Prostate gland (tissue), 2 donors: ENCODE results near the gene FCSK. TPM values are rescaled to one million over a fixed set of nuclear protein-coding genes. Genes with fewer than 3 reads are reported as not detected.

Source experiments
- DNase-seq: peaks from one replicate; pipeline ENCODE4 v3.0.0-alpha.2; 2019; ENCODE audit warnings: low spot score
- H3K27ac ChIP-seq, 2 donors: fragments of 200-600 bp; sonication (generic); 2 replicates each; pipeline ENCODE4 v1.5.1; 2017 to 2019
- H3K27me3 ChIP-seq: fragments of 200-600 bp; sonication (generic); replicated peaks from 2 replicates; pipeline ENCODE4 v1.5.1; 2019; ENCODE audit not compliant: insufficient read depth
- H3K36me3 ChIP-seq, 2 donors: fragments of 200-600 bp; sonication (generic); 1 replicate in 1 of 2; 2 replicates in 1 of 2; pipeline versions ENCODE4 v1.5.1 to v1.8.1; 2017 to 2019
- H3K4me1 ChIP-seq: fragments of 200-600 bp; sonication (generic); replicated peaks from 2 replicates; pipeline ENCODE4 v1.5.1; 2019
- H3K4me3 ChIP-seq, 2 donors: fragments of 200-600 bp; sonication (generic); 2 replicates each; pipeline ENCODE4 v1.5.1; 2017 to 2019
- H3K9me3 ChIP-seq: fragments of 200-600 bp; sonication (generic); 2 replicates; pipeline ENCODE4 v1.5.1; 2017
- POLR2A ChIP-seq: fragments of 450-650 bp; IDR thresholded peaks from one replicate; pipeline ENCODE4 v1.6.1; 2016; ENCODE audit warnings: antibody characterized with exemption, mild to moderate bottlenecking
- POLR2AphosphoS5 ChIP-seq: sonication (generic); formaldehyde crosslinking; IDR thresholded peaks from one replicate; pipeline ENCODE4 v1.6.1; 2017; ENCODE audit warnings: antibody characterized with exemption
- WGBS: methylation state at CpG from one replicate; pipeline ENCODE4 v1.1.5; 2018; 5-methylcytosine and 5-hydroxymethylcytosine counted together
- intact Hi-C: fragments of 100-400 bp; cut with DNase I; formaldehyde crosslinking; loops from one replicate; pipeline ENCODE4 v1.14.2; 2022
- total RNA-seq, 2 donors: library from RNA; depleted of rRNA; stranded (reverse); fragments of >200 nt; gene quantifications; one replicate each; pipeline ENCODE4 v1.1.0, GENCODE V29; 2016
- TF ChIP-seq, protein P1 (sequence below), 4 experiments: fragments of 200-600 bp in 2 of 4; fragments of 450-650 bp in 2 of 4; sonication (generic) in 2 of 4; IDR thresholded peaks; 1 replicate in 3 of 4; 2 replicates in 1 of 4; pipeline ENCODE4 v1.5.1; 2016 to 2019; ENCODE audit warnings: antibody characterized with exemption in 4 of 4, mild to moderate bottlenecking in 2 of 4, moderate library complexity in 2 of 4

The FCSK gene
- total RNA-seq, 2 donors from 2014 or later = 23.0 to 33.1 TPM

DNA sequence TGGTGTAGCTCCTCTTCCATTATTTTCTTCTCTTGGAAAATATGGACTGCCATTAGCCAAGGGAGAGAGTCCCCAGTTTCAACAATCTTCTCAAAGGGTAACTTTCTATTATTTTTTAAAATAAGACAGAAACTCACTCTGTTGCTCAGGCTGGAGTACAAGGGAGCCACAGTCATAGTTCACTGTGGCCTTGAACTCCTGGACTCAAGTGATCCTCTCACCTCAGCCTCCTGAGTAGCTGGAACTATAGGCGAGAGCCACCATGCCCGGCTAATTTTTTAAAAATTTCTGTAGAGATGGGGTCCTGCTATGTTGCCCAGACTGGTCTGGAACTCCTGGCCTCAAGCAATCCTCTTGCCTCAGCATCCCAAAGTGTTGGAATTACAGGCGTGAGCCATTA, 55.8 kb downstream of the FCSK start:
- no peaks in the 10 kb centered on the region for H3K4me1 ChIP-seq
- no peaks in the 10 kb centered on the region for H3K9me3 ChIP-seq
- DNase-seq = no peak
- intact Hi-C loops = no loop called here
- H3K27ac ChIP-seq = no peak overlapping the region
- H3K36me3 ChIP-seq = peaks cover 5 to 8% of the 10 kb centered on the region in 2 donors
- no peaks in the 10 kb centered on the region for H3K27me3 ChIP-seq
- 100% methylated on average over 3 of the region's 3 CpGs for WGBS
- TF ChIP-seq POLR2AphosphoS5 = no peak
- TF ChIP-seq POLR2A = no peak
- TF ChIP-seq, protein P1, sequence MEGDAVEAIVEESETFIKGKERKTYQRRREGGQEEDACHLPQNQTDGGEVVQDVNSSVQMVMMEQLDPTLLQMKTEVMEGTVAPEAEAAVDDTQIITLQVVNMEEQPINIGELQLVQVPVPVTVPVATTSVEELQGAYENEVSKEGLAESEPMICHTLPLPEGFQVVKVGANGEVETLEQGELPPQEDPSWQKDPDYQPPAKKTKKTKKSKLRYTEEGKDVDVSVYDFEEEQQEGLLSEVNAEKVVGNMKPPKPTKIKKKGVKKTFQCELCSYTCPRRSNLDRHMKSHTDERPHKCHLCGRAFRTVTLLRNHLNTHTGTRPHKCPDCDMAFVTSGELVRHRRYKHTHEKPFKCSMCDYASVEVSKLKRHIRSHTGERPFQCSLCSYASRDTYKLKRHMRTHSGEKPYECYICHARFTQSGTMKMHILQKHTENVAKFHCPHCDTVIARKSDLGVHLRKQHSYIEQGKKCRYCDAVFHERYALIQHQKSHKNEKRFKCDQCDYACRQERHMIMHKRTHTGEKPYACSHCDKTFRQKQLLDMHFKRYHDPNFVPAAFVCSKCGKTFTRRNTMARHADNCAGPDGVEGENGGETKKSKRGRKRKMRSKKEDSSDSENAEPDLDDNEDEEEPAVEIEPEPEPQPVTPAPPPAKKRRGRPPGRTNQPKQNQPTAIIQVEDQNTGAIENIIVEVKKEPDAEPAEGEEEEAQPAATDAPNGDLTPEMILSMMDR (IDR thresholded peaks at IDR 0.05) = no peak
- no peak overlapping the region for H3K4me3 ChIP-seq

GRCh38 chr16:70511833-70512232, 57.4 kb downstream of the FCSK start:
- H3K4me3 ChIP-seq = no peak overlapping the region
- intact Hi-C loops = no loop called here
- no peaks in the 10 kb centered on the region for H3K9me3 ChIP-seq
- DNase-seq = no peak
- H3K27ac ChIP-seq = no peak overlapping the region
- peaks cover 5 to 10% of the 10 kb centered on the region in 2 donors for H3K36me3 ChIP-seq
- WGBS = 96% methylated on average over 1 of the region's 1 CpG
- TF ChIP-seq POLR2AphosphoS5 = no peak
- TF ChIP-seq POLR2A = no peak
- TF ChIP-seq, protein P1 (IDR thresholded peaks at IDR 0.05) = no peak
- no peaks in the 10 kb centered on the region for H3K27me3 ChIP-seq
- no peaks in the 10 kb centered on the region for H3K4me1 ChIP-seq

DNA sequence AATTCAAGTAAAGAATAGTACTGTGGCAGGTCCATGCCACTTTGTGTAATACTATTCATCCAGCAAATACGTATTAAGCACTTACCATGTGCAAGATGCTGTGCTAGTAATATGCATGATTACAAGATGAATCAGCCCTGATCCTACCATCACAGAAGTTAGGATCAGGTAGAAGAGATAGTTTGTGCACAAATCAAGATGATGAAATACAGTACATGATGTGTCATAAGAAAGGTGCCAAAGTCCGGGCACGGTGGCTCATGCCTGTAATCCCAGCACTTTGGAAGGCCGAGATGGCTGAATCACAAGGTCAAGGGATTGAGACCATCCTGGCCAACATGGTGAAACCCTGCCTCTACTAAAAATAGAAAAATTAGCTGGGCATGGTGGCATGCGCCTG, 58.1 kb downstream of the FCSK start:
- Histone ChIP-seq H3K27me3 (no peaks in the 10 kb centered on the region), H3K9me3 (no peaks in the 10 kb centered on the region), H3K4me1 (no peaks in the 10 kb centered on the region), H3K27ac (no peak overlapping the region), H3K36me3 (peaks cover 5 to 10% of the 10 kb centered on the region in 2 donors), H3K4me3 (no peak overlapping the region)
- DNase-seq = no peak
- 93% methylated on average over 5 of the region's 5 CpGs for WGBS
- intact Hi-C loops = no loop called here
- TF ChIP-seq POLR2A (no peak), POLR2AphosphoS5 (no peak)
- TF ChIP-seq, protein P1 (IDR thresholded peaks at IDR 0.05) = no peak

DNA sequence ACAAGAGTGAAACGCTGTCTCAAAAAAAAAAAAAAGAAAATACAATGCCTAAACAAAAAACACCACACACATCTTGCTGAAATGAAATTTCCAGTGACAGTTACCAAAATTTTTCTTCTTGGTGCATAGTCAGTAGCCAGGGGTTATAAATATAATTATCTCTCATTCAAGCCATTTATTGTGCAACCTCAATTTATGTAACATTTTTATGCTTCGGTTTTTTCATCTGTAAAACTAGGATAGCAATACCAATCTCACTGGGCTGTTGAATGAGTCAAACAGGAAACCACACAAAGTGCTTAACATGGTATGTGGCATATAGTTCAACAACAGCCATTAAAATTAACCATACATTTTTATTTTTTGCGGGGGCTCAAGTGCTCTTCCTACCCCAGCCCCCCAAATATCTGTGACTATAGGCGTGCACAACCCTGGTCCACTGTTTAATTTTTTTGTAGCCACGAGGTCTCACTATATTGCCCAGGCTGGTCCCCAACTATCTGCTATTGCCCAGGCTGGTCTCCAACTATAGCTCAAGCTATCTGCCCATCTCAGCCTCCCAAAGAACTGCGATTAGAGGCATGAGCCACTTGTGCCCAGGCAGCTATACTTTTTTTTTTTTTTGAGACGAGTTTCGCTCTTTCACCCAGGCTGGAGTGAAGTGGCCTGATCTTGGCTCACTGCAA, 66.4 kb downstream of the FCSK start:
- Histone ChIP-seq H3K27me3 (no peaks in the 10 kb centered on the region), H3K4me1 (peaks cover 8% of the 10 kb centered on the region), H3K27ac (no peak overlapping the region), H3K9me3 (no peaks in the 10 kb centered on the region), H3K36me3 (peaks cover 0 to 9% of the 10 kb centered on the region in 2 donors), H3K4me3 (no peak overlapping the region)
- TF ChIP-seq, protein P1 (IDR thresholded peaks at IDR 0.05) = no peak
- no peak for TF ChIP-seq POLR2AphosphoS5
- no peak for TF ChIP-seq POLR2A
- intact Hi-C loops = loop anchor here (5.0 kb wide), 1 partner anchor 148 kb away; no protein-coding TSS in a partner anchor
- WGBS = 87% methylated on average over 8 of the region's 8 CpGs
- DNase-seq = no peak
